HG03521 (cell line): ENCODE data around the gene TCEAL3.
A peak's percentile ranks its signal among the peaks of the same experiment; 100 is the strongest.
"Not testable (repeated sequence)": the region's sequence is repeated elsewhere in the genome, so short reads cannot be mapped to it uniquely, and the experiment has no call there.

ENCODE experiments used
- ATAC-seq: cut with Tn5 transposase; IDR thresholded peaks from one replicate; pipeline ENCODE4 v1.9.1; 2021; ENCODE audit warnings: mild to moderate bottlenecking, moderate library complexity; ENCODE audit not compliant: unreplicated experiment

TCEAL3 gene

DNA sequence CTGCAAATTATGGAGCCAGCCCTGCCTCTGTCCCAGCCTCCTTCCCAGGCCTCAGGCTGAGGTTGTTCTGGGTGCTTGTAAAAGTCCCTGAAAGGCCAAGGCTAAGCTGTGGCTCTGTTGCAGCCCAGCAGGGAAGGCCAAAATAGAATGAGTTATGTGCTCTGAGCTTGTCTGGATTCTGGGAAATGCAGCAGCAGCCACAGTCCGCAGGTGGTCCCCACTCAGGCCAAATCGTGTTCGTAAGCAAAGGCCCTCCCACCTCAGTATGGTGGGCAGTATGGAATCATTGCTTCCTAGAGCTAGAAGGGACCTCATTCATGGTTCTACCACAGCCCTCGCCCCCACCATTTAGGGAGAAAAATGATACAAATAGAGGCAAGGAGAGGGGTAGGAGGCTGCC, 16.3 kb downstream of the TCEAL3 start:
- ATAC-seq, result no peak

DNA sequence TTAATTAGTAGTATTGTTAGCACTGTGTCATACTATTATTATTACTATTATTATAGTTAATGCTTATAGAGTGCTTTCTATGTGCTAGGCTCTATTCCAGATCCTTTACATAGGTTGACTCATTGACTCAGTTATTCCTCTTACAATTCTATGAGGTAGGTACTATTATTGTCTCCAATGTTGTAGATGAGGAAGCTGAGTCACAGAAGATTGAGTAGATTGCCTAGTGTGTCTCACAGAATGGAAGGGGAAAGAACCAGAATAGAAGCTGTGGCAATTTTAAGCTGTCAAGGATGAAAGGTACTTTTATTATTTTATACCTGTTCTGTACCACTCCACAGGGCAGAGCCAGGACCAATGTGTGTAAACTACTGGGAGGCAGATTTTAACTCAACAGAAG, 19.1 kb downstream of the TCEAL3 start:
- ATAC-seq, result no peak

DNA sequence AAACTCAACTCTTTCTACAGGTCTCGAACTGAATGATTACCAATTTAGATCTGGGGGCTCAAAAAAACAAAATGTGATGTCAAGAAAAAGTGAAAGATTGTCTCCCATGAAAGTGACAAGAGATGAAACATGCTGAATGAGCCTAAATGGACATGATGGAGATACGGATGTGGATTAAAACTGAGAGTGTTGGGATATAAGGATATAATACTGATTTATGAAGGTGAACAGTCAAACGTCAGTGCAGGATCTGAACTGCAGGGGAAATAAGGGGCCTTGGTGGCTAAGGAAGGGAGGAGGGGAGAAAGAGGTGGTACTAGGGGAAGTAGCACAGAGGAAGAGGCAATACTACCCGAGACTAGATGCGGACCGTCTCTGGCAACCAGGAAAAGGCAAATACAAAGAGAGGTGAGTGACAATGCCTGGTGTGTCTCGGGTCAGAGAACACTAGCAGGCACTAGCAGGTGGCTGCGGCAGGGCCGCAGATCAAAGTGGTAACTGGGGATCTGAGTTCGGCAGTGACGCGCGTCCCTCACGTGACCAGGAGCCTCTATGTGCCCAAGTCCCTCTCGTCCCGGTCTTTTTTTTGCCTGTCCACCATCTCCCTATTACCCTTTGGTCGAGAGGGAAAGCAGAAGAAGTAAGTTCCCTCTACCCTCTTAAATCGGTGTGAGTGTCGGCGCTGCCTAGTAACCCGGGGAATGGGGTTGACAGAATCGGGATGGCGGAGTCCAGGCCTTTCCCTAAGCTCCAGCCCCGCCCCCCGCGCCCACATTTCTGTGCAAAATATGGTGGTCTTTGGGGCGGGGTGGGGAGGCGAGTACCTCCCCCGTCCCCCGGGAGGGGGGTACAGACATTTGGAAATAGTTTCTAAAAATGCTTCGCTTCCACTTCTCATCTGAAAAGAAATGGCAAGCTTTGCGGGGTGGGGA, 20.9 kb downstream of the TCEAL3 start, which contains the start of gene TCEAL1:
Gene TCEAL1, plus strand, starts transcription at position 590 of the 932 bp plus-strand sequence. CDS start 942 bp downstream, outside the sequence.
- ATAC-seq, result peak; percentile 58

- ATAC-seq, result peak; percentile 37
Observed at GRCh38 chrX:103629318-103630170, 21.8 kb downstream of the TCEAL3 start.

GRCh38 chrX:103630171-103630511, 22.4 kb downstream of the TCEAL3 start:
- no peak for ATAC-seq

DNA sequence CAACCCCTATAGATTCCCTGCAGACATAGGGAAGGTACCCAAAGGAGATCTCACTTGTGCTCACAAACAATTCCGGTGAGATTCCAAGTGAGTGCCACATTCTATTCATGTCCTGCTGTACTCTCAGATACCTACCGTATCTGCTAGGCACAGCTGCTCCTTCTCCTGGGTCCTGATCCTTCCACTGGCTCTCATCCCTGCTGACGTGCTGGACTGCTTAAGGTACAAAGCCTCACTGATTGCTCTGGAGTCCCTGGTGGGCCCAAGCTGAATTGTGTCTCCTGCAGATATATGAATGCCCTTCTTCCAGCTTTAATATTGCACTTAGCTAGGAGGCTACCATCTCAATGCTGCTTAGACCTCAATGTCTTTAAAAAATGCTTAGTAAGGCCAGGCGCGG, 23.4 kb downstream of the TCEAL3 start:
- no peak for ATAC-seq

- ATAC-seq, result no peak
Observed at GRCh38 chrX:103635436-103635835, 27.7 kb downstream of the TCEAL3 start.

DNA sequence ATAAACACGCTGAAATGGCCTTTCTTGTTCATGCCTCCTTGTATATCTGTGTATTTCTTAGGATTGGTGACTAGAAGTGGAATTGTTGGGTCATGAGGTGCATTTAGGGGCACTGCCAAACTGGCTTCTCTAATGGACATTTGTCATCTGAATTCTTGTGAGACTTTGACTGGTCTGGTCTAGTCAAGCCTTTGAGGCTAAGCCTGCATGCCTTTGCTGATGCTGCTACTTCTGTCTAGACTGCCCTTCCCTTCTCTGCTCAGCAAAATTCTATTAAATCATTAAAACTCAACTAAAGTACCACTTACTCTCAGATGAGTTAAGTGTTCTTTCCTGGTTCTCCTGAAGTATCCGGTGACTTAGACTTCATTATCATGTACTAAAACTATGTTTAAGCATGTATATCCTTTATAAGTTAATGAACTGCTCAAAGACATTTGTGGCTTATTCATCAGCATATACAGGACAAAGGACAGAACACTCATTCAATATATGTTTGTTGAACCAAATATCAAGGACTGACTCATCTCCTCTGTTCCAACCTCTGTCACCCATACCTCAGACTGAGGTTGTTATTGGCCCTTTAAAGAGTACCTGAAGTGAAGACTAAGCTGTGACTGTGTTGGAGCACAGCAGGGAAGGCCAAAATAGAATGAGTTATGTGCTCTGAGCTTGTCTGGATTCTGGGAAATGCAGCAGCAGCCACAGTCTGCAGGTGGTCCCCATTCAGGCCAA, 30.0 kb downstream of the TCEAL3 start:
- ATAC-seq, result no peak

- not testable (repeated sequence) for ATAC-seq
Observed at GRCh38 chrX:103638479-103639346, 30.9 kb downstream of the TCEAL3 start.

- no peak for ATAC-seq
Observed at GRCh38 chrX:103640401-103641155, 32.8 kb downstream of the TCEAL3 start.

- ATAC-seq, result no peak
Observed at GRCh38 chrX:103644125-103644524, 36.4 kb downstream of the TCEAL3 start.

DNA sequence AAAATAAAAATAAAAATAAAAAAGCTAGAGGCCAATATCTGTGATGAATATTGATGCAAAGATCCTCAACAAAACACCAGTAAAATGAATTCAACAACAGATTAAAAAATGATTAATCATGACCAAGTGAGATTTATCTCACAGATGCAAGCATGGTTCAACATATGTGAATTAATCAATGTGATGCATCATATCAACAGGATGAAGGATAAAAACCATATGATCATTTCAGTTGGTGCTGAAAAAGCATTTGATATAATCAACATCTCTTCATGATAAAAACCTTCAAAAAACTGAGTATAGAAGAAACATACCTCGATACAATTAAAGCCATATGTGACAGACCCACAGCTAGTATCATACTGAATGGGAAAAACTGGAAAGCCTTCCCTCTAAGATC, 39.9 kb downstream of the TCEAL3 start:
- ATAC-seq, result no peak

GRCh38 chrX:103651151-103651773, 43.5 kb downstream of the TCEAL3 start:
- no peak for ATAC-seq

- not testable (repeated sequence) for ATAC-seq
Observed at GRCh38 chrX:103655230-103656000, 47.7 kb downstream of the TCEAL3 start.

DNA sequence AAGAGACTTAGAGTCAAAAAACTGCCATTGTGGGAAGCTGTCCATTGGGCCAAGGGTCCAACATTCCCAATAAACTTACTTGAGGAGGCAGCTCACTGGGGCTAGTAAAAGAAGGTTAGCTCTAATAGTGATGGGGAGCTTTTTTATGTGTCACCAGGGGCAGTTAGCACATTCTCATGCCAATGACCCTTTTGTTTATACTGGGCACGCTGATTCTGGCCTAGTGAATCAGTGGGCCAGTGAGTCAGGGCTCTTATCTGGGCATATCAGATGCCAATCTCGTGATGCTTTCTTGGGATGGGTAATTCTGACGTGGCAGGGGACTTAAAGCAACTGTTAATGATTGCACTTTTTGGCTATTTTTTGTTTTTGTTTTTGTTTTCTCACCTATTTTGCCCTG, 48.9 kb downstream of the TCEAL3 start:
- no peak for ATAC-seq

GRCh38 chrX:103657066-103657465, 49.3 kb downstream of the TCEAL3 start:
- ATAC-seq, result not testable (repeated sequence)

GRCh38 chrX:103658681-103659433, 51.1 kb downstream of the TCEAL3 start:
- ATAC-seq, result no peak
